ENCODE measurements around the gene CHRNB2. TPM values are rescaled to one million over a fixed set of nuclear protein-coding genes. Genes with fewer than 3 reads are reported as not detected.

The CHRNB2 gene
- total RNA-seq, 1 donor: under 0.01 TPM

- Histone ChIP-seq H3K4me2 (ENCODE audit: insufficient read depth, low read length) (peak overlapping the region; percentile 98), H3K36me3 (ENCODE audit: insufficient read depth, low read length) (no peaks in the 10 kb centered on the region), H3K27me3 (ENCODE audit: insufficient read depth, low read length) (peaks cover 2% of the 10 kb centered on the region), H3K4me3 (ENCODE audit: insufficient read depth, low read length) (peak overlapping the region; percentile 94), H3K27ac (ENCODE audit: low read depth, low read length) (peak overlapping the region; percentile 98), H2AFZ (ENCODE audit: low read length) (peak overlapping the region; percentile 99), H4K20me1 (ENCODE audit: insufficient read depth, low read length) (peaks cover 34% of the 10 kb centered on the region), H3K79me2 (ENCODE audit: insufficient read depth, low read length) (peaks cover 59% of the 10 kb centered on the region), H3K9me3 (ENCODE audit: low read depth, low read length) (no peaks in the 10 kb centered on the region), H3K4me1 (ENCODE audit: insufficient read depth, low read length) (peaks cover 32% of the 10 kb centered on the region)
- TF ChIP-seq CTCF (IDR thresholded peaks at IDR 0.05; ENCODE audit: extremely low read depth, low read depth, low read length): no peak
- no peak for DNase-seq (ENCODE audit: insufficient read length, low spot score, missing footprints)
Observed at GRCh38 chr1:154626456-154627256, 59.1 kb downstream of the CHRNB2 start.

GRCh38 chr1:154627257-154628120 is 59.9 kb downstream of the CHRNB2 start:
- peak; percentile 74 for DNase-seq (ENCODE audit: insufficient read length, low spot score, missing footprints)
- Histone ChIP-seq H3K27me3 (ENCODE audit: insufficient read depth, low read length) (peaks cover 7% of the 10 kb centered on the region), H3K79me2 (ENCODE audit: insufficient read depth, low read length) (peaks cover 51% of the 10 kb centered on the region), H3K4me3 (ENCODE audit: insufficient read depth, low read length) (peak overlapping the region; percentile 94), H3K27ac (ENCODE audit: low read depth, low read length) (peak overlapping the region; percentile 98), H3K36me3 (ENCODE audit: insufficient read depth, low read length) (no peaks in the 10 kb centered on the region), H4K20me1 (ENCODE audit: insufficient read depth, low read length) (peaks cover 29% of the 10 kb centered on the region), H2AFZ (ENCODE audit: low read length) (peak overlapping the region; percentile 99), H3K9me3 (ENCODE audit: low read depth, low read length) (no peaks in the 10 kb centered on the region), H3K4me2 (ENCODE audit: insufficient read depth, low read length) (peak overlapping the region; percentile 98), H3K4me1 (ENCODE audit: insufficient read depth, low read length) (peaks cover 32% of the 10 kb centered on the region)
- TF ChIP-seq CTCF (IDR thresholded peaks at IDR 0.05; ENCODE audit: extremely low read depth, low read depth, low read length): no peak

- Histone ChIP-seq H3K4me3 (ENCODE audit: insufficient read depth, low read length) (peak overlapping the region; percentile 94), H2AFZ (ENCODE audit: low read length) (peak overlapping the region; percentile 99), H3K9me3 (ENCODE audit: low read depth, low read length) (no peaks in the 10 kb centered on the region), H3K27me3 (ENCODE audit: insufficient read depth, low read length) (peaks cover 7% of the 10 kb centered on the region), H3K36me3 (ENCODE audit: insufficient read depth, low read length) (no peaks in the 10 kb centered on the region), H3K4me2 (ENCODE audit: insufficient read depth, low read length) (peak overlapping the region; percentile 98), H3K27ac (ENCODE audit: low read depth, low read length) (peak overlapping the region; percentile 98), H3K4me1 (ENCODE audit: insufficient read depth, low read length) (peaks cover 32% of the 10 kb centered on the region), H3K79me2 (ENCODE audit: insufficient read depth, low read length) (peaks cover 45% of the 10 kb centered on the region), H4K20me1 (ENCODE audit: insufficient read depth, low read length) (peaks cover 24% of the 10 kb centered on the region)
- no peak for TF ChIP-seq CTCF (IDR thresholded peaks at IDR 0.05; ENCODE audit: extremely low read depth, low read depth, low read length)
- no peak for DNase-seq (ENCODE audit: insufficient read length, low spot score, missing footprints)
Observed at GRCh38 chr1:154628121-154628405, 60.5 kb downstream of the CHRNB2 start.

All from osteoblast (primary cell).